ENCODE data around the gene MCC. TPM values are rescaled to one million over a fixed set of nuclear protein-coding genes. Genes with fewer than 3 reads are reported as not detected.

MCC gene
- total RNA-seq, 4 donors from 2014 or later, result 17.1 to 90.7 (median 40.1) TPM

DNA sequence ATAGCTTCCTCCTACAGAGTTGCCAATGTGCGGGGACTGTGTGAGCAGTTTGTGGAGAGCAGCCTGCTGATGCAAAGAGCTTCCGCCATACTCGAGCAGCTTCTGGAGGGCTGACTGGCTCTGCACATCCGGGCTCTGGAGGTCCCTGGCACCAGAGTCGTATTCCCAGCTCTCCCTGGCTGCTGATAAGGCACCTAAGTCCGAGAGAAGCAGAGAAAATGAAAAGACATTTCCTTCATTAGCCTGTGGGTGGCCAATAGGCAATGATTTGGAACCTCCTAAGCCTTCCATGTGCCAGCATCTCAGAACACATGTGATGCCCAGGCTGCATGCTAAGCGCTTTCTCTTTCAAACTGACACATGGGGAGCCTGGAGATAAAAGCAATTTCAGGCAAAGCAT lies 147.7 kb downstream of the MCC start:
- Histone ChIP-seq H3K9me3 (no peaks in the 10 kb centered on the region), H3K27ac (no peak overlapping the region), H3K27me3 (no peaks in the 10 kb centered on the region), H3K36me3 (no peaks in the 10 kb centered on the region), H3K4me1 (no peaks in the 10 kb centered on the region), H3K4me3 (no peak overlapping the region)
- no peak for DNase-seq
- TF ChIP-seq, protein P1, sequence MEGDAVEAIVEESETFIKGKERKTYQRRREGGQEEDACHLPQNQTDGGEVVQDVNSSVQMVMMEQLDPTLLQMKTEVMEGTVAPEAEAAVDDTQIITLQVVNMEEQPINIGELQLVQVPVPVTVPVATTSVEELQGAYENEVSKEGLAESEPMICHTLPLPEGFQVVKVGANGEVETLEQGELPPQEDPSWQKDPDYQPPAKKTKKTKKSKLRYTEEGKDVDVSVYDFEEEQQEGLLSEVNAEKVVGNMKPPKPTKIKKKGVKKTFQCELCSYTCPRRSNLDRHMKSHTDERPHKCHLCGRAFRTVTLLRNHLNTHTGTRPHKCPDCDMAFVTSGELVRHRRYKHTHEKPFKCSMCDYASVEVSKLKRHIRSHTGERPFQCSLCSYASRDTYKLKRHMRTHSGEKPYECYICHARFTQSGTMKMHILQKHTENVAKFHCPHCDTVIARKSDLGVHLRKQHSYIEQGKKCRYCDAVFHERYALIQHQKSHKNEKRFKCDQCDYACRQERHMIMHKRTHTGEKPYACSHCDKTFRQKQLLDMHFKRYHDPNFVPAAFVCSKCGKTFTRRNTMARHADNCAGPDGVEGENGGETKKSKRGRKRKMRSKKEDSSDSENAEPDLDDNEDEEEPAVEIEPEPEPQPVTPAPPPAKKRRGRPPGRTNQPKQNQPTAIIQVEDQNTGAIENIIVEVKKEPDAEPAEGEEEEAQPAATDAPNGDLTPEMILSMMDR (IDR thresholded peaks at IDR 0.05), result no peak
- no peak for TF ChIP-seq POLR2A (IDR thresholded peaks at IDR 0.05)
- intact Hi-C loops (cut with DNase I; ENCODE audit: low total_unique reads), result no loop called here

DNA sequence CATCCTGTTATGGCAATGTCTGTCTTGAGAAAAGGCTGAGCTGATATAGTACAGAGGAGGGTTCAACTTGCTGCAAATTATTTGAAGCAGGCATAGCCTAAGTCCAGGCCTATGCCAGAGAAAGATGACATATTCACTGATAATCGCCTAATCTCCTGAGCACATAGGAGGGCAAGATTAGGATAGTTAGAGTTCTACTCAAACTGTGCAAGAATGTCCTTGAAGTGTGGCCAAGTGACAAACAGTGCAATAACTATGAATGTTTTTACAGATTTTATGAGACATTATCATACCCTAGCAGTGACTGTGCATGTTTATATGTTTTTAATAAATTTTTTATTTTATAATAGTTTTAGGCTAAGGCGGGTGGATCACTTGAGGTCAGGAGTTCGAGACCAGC lies 149.6 kb downstream of the MCC start:
- Histone ChIP-seq H3K36me3 (no peaks in the 10 kb centered on the region), H3K27me3 (no peaks in the 10 kb centered on the region), H3K9me3 (no peaks in the 10 kb centered on the region), H3K4me3 (no peak overlapping the region), H3K4me1 (no peaks in the 10 kb centered on the region), H3K27ac (peak overlapping the region; percentile 28 to 56)
- no peak for DNase-seq
- TF ChIP-seq, protein P1 (IDR thresholded peaks at IDR 0.05), result no peak
- TF ChIP-seq POLR2A (IDR thresholded peaks at IDR 0.05), result no peak
- intact Hi-C loops (cut with DNase I; ENCODE audit: low total_unique reads), result no loop called here

DNA sequence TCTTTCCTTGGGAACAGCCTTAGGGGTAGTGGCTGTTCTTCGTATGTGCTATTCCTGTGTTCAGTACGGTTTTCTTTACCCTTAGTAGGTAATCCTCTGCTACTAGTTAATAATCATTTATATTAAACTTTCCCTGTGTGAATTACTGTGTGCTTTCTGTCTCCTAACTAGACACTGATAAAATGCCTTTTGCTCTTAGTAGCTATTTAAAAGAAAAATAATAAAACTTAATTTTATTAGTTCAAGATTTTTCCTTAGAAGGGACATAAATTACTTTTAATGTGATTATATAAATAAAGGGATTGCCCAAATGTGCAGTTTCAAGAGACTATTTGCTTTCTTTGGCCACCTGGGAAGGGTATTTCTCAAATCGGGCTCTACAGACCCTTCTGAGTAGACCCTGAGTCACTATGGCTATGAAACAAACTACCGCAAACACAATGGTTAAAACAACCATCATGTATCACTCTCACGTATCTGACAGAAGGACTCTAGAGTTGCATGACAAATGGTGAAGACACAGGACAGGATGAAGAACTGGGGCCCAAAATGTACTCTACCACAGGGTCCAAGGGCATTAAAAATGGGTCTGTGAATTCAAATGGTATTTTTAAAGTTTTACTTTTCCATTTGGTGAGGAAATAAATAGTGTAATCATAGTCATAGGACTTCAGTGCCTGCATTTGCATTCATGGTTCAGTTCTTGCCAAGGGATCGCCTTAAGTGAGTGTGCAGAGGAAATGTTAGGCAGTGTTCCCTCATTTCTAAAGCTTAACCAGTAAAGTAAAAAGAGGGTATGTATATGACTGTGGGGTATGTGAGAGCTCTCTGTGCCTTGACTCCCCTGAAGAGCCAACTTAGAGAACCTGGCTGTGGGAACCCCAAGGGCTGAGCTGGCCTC lies 150.5 kb downstream of the MCC start:
- Histone ChIP-seq H3K4me1 (no peaks in the 10 kb centered on the region), H3K27me3 (no peaks in the 10 kb centered on the region), H3K9me3 (no peaks in the 10 kb centered on the region), H3K36me3 (no peaks in the 10 kb centered on the region), H3K4me3 (no peak overlapping the region), H3K27ac (peak overlapping the region; percentile 28 to 56)
- TF ChIP-seq POLR2A (IDR thresholded peaks at IDR 0.05), result no peak
- TF ChIP-seq, protein P1 (IDR thresholded peaks at IDR 0.05), result no peak
- DNase-seq, result no peak
- intact Hi-C loops (cut with DNase I; ENCODE audit: low total_unique reads), result no loop called here

DNA sequence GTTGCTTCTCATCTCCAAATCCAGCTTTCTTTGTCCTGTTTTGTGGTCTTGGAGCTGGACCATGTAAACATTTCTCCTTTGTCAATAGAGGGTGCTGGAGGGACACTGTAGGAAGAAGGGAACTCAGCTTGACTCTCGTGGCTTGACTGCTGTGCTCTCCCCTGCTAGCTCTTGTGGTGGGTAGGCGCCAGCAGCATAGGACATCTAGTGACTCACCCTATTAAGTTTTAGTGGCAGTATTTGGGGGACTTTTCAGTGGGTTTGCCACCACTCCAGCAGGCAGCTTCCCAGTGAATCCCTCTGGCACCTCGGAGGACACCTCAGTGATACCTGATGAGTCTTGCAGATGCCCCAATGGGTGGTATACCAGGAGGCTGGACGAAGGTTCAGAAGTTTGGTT lies 151.3 kb downstream of the MCC start:
- Histone ChIP-seq H3K27ac (peak overlapping the region; percentile 28 to 56), H3K27me3 (no peaks in the 10 kb centered on the region), H3K9me3 (no peaks in the 10 kb centered on the region), H3K4me3 (no peak overlapping the region), H3K4me1 (no peaks in the 10 kb centered on the region), H3K36me3 (no peaks in the 10 kb centered on the region)
- intact Hi-C loops (cut with DNase I; ENCODE audit: low total_unique reads), result no loop called here
- peak; percentile 28 to 30 for DNase-seq
- TF ChIP-seq, protein P1 (IDR thresholded peaks at IDR 0.05), result peak in 3 of 4 experiments; percentile 26 to 48 (median 37)
- no peak for TF ChIP-seq POLR2A (IDR thresholded peaks at IDR 0.05)

DNA sequence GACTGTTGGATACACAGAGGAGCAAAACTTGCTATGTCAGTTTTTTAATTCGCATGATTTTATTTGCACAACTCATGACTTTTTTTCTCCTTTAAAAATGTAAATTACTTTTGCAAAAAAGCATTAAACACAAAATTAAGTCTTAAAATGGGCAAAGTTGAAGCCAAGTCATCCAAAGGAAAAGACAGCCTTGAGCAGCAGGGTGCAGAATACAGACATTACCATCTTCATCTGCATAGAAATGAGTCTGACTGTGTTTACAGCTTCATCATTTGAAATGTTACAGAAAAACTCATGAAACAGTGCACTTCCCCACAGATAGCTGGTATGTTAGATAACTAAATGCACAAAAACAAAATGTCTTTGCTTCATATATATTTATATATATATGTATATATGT lies 154.8 kb downstream of the MCC start:
- no peak overlapping the region for H3K27ac ChIP-seq
- no peaks in the 10 kb centered on the region for H3K4me1 ChIP-seq
- intact Hi-C loops (cut with DNase I; ENCODE audit: low total_unique reads), result no loop called here
- no peak overlapping the region for H3K4me3 ChIP-seq
- no peak for TF ChIP-seq POLR2A (IDR thresholded peaks at IDR 0.05)
- TF ChIP-seq, protein P1 (IDR thresholded peaks at IDR 0.05), result no peak
- H3K36me3 ChIP-seq, result no peaks in the 10 kb centered on the region
- DNase-seq, result no peak
- H3K27me3 ChIP-seq, result no peaks in the 10 kb centered on the region
- no peaks in the 10 kb centered on the region for H3K9me3 ChIP-seq

All from uterus (tissue), 4 donors.